Measurements from ENCODE around the gene VPS35L.
A peak's percentile ranks its signal among the peaks of the same experiment; 100 is the strongest.

Gene VPS35L

GRCh38 chr16:19601083-19601976 lies 45.8 kb downstream of the VPS35L start:
- ATAC-seq (no peak), DNase-seq (peak; percentile 7 to 11)
- no peaks in the 10 kb centered on the region for H3K4me1 Mint-ChIP-seq
- H3K27ac Mint-ChIP-seq = peak overlapping the region in 1 of 2 donors; percentile 46
- H3K27me3 Mint-ChIP-seq = no peaks in the 10 kb centered on the region
- H3K4me3 Mint-ChIP-seq = no peak overlapping the region
- H3K9me3 Mint-ChIP-seq = peaks cover 0 to 11% of the 10 kb centered on the region in 2 donors

- no peak for ATAC-seq
- H3K27ac Mint-ChIP-seq = no peak overlapping the region
- H3K4me3 Mint-ChIP-seq = no peak overlapping the region
- DNase-seq = no peak
- peaks cover 0 to 11% of the 10 kb centered on the region in 2 donors for H3K9me3 Mint-ChIP-seq
- H3K27me3 Mint-ChIP-seq = no peaks in the 10 kb centered on the region
- no peaks in the 10 kb centered on the region for H3K4me1 Mint-ChIP-seq
These were observed 49.4 kb downstream of the VPS35L start for GRCh38 chr16:19604911-19605310.

- no peak for ATAC-seq
- Mint-ChIP-seq H3K27me3 (no peaks in the 10 kb centered on the region), H3K27ac (no peak overlapping the region), H3K4me3 (no peak overlapping the region), H3K4me1 (no peaks in the 10 kb centered on the region), H3K9me3 (peaks cover 0 to 11% of the 10 kb centered on the region in 2 donors)
- DNase-seq = no peak
These were observed 50.2 kb downstream of the VPS35L start for GRCh38 chr16:19605701-19606100.

GRCh38 chr16:19607616-19608280 lies 52.2 kb downstream of the VPS35L start:
- Mint-ChIP-seq H3K4me3 (no peak overlapping the region), H3K9me3 (peaks cover 0 to 11% of the 10 kb centered on the region in 2 donors), H3K27me3 (no peaks in the 10 kb centered on the region), H3K4me1 (no peaks in the 10 kb centered on the region), H3K27ac (no peak overlapping the region)
- ATAC-seq = no peak
- DNase-seq = no peak

- Mint-ChIP-seq H3K27me3 (no peaks in the 10 kb centered on the region), H3K4me3 (no peak overlapping the region), H3K9me3 (peaks cover 0 to 11% of the 10 kb centered on the region in 2 donors), H3K4me1 (no peaks in the 10 kb centered on the region), H3K27ac (no peak overlapping the region)
- DNase-seq (no peak), ATAC-seq (no peak)
These were observed 53.9 kb downstream of the VPS35L start for GRCh38 chr16:19609359-19609758.

- Mint-ChIP-seq H3K4me3 (no peak overlapping the region), H3K9me3 (peaks cover 0 to 10% of the 10 kb centered on the region in 2 donors), H3K4me1 (no peaks in the 10 kb centered on the region), H3K27me3 (no peaks in the 10 kb centered on the region), H3K27ac (no peak overlapping the region)
- DNase-seq (no peak), ATAC-seq (no peak)
These were observed 54.7 kb downstream of the VPS35L start for GRCh38 chr16:19610200-19610599.

GRCh38 chr16:19613834-19614233 lies 58.3 kb downstream of the VPS35L start:
- no peak overlapping the region for H3K27ac Mint-ChIP-seq
- DNase-seq = no peak
- no peak overlapping the region for H3K4me3 Mint-ChIP-seq
- H3K4me1 Mint-ChIP-seq = no peaks in the 10 kb centered on the region
- ATAC-seq = no peak
- no peaks in the 10 kb centered on the region for H3K27me3 Mint-ChIP-seq
- H3K9me3 Mint-ChIP-seq = no peaks in the 10 kb centered on the region

GRCh38 chr16:19616241-19616640 lies 60.7 kb downstream of the VPS35L start:
- DNase-seq = no peak
- no peaks in the 10 kb centered on the region for H3K9me3 Mint-ChIP-seq
- H3K27ac Mint-ChIP-seq = no peak overlapping the region
- no peak overlapping the region for H3K4me3 Mint-ChIP-seq
- no peaks in the 10 kb centered on the region for H3K4me1 Mint-ChIP-seq
- H3K27me3 Mint-ChIP-seq = no peaks in the 10 kb centered on the region
- ATAC-seq = no peak

GRCh38 chr16:19618876-19619275 lies 63.4 kb downstream of the VPS35L start:
- H3K27me3 Mint-ChIP-seq = no peaks in the 10 kb centered on the region
- no peak for ATAC-seq
- no peak overlapping the region for H3K27ac Mint-ChIP-seq

GRCh38 chr16:19621445-19621844 lies 65.9 kb downstream of the VPS35L start:
- Mint-ChIP-seq H3K27me3 (no peaks in the 10 kb centered on the region), H3K4me3 (no peak overlapping the region), H3K27ac (no peak overlapping the region), H3K4me1 (no peaks in the 10 kb centered on the region), H3K9me3 (no peaks in the 10 kb centered on the region)
- no peak for ATAC-seq
- no peak for DNase-seq

More at GRCh38 chr16:19618876-19619275, 63.4 kb downstream of the VPS35L start:
- no peak overlapping the region for H3K4me3 Mint-ChIP-seq
- no peaks in the 10 kb centered on the region for H3K4me1 Mint-ChIP-seq
- DNase-seq = no peak
- H3K9me3 Mint-ChIP-seq = no peaks in the 10 kb centered on the region

- Mint-ChIP-seq H3K27ac (peak overlapping the region in 1 of 2 donors; percentile 71), H3K27me3 (no peaks in the 10 kb centered on the region), H3K4me3 (no peak overlapping the region), H3K4me1 (no peaks in the 10 kb centered on the region), H3K9me3 (no peaks in the 10 kb centered on the region)
- DNase-seq = no peak
- no peak for ATAC-seq
These were observed 69.5 kb downstream of the VPS35L start for GRCh38 chr16:19625039-19625438.

- Mint-ChIP-seq H3K27me3 (no peaks in the 10 kb centered on the region), H3K9me3 (no peaks in the 10 kb centered on the region), H3K4me1 (peaks cover 12% of the 10 kb centered on the region), H3K27ac (no peak overlapping the region), H3K4me3 (no peak overlapping the region)
- no peak for ATAC-seq
- DNase-seq = no peak
These were observed 81.1 kb downstream of the VPS35L start for GRCh38 chr16:19636436-19637267.

GRCh38 chr16:19639986-19640421 lies 84.5 kb downstream of the VPS35L start:
- peak; percentile 57 for ATAC-seq
- peak in 1 of 2 donors; percentile 1 for DNase-seq

GRCh38 chr16:19642501-19642900 lies 87.0 kb downstream of the VPS35L start:
- Mint-ChIP-seq H3K27ac (peak overlapping the region in 1 of 2 donors; percentile 69), H3K9me3 (no peaks in the 10 kb centered on the region), H3K4me1 (peaks cover 12% of the 10 kb centered on the region), H3K4me3 (no peak overlapping the region), H3K27me3 (no peaks in the 10 kb centered on the region)
- DNase-seq (no peak), ATAC-seq (no peak)

More at GRCh38 chr16:19639986-19640421, 84.5 kb downstream of the VPS35L start:
- no peaks in the 10 kb centered on the region for H3K9me3 Mint-ChIP-seq
- peaks cover 12% of the 10 kb centered on the region for H3K4me1 Mint-ChIP-seq
- H3K27ac Mint-ChIP-seq = no peak overlapping the region
- no peaks in the 10 kb centered on the region for H3K27me3 Mint-ChIP-seq
- no peak overlapping the region for H3K4me3 Mint-ChIP-seq

- no peaks in the 10 kb centered on the region for H3K27me3 Mint-ChIP-seq
- no peaks in the 10 kb centered on the region for H3K9me3 Mint-ChIP-seq
- ATAC-seq (no peak), DNase-seq (no peak)
- no peak overlapping the region for H3K4me3 Mint-ChIP-seq
- peaks cover 8% of the 10 kb centered on the region for H3K4me1 Mint-ChIP-seq
- no peak overlapping the region for H3K27ac Mint-ChIP-seq
These were observed 89.4 kb downstream of the VPS35L start for GRCh38 chr16:19644877-19645276.

Measured in stimulated activated naive CD8-positive, alpha-beta T cell treated with anti-CD3 and anti-CD28 coated beads, Interleukin-15, amount 100 ng/mL, for 72 hours (primary cell).